ENCODE results near the gene LARP4B.

- no peak for TF ChIP-seq CTCF (IDR thresholded peaks at IDR 0.05; ENCODE audit: low read depth, low read length, missing input control)
- no peak for TF ChIP-seq REST (IDR thresholded peaks at IDR 0.05)
- no peak for TF ChIP-seq EGR1 (IDR thresholded peaks at IDR 0.05; ENCODE audit: low read depth in 2 of 2)
- no peak for TF ChIP-seq SP1 (IDR thresholded peaks at IDR 0.05)
- TF ChIP-seq MAX (IDR thresholded peaks at IDR 0.05), result no peak
- TF ChIP-seq ZBTB33 (IDR thresholded peaks at IDR 0.05), result no peak
- TF ChIP-seq TAF1 (conservative IDR thresholded peaks at IDR 0.05), result no peak
- no peak for TF ChIP-seq YY1 (IDR thresholded peaks at IDR 0.05)
- TF ChIP-seq RAD21 (IDR thresholded peaks at IDR 0.05), result no peak
- TF ChIP-seq GABPA (IDR thresholded peaks at IDR 0.05 in 1 of 2, conservative IDR thresholded peaks at IDR 0.05 in 1 of 2), result no peak
- TF ChIP-seq HNF4A (conservative IDR thresholded peaks at IDR 0.05), result no peak
- TF ChIP-seq RXRA (IDR thresholded peaks at IDR 0.05), result no peak
- no peak for TF ChIP-seq ATF3 (IDR thresholded peaks at IDR 0.05)
These were observed 16.8 kb upstream of the LARP4B start for GRCh38 chr10:948347-948746.
